ENCODE results near the gene ZBTB7C. TPM values are rescaled to one million over a fixed set of nuclear protein-coding genes. Genes with fewer than 3 reads are reported as not detected.

Gene ZBTB7C
- total RNA-seq, 1 donor from 2014 or later: 0.67 TPM

- Mint-ChIP-seq H3K4me3 (ENCODE audit: unreplicated experiment) (no peak overlapping the region), H3K9me3 (ENCODE audit: unreplicated experiment) (no peaks in the 10 kb centered on the region), H3K27ac (ENCODE audit: unreplicated experiment) (no peak overlapping the region), H3K27me3 (ENCODE audit: unreplicated experiment) (peaks cover 9% of the 10 kb centered on the region), H3K36me3 (ENCODE audit: low read depth, unreplicated experiment) (no peaks in the 10 kb centered on the region), H3K4me1 (ENCODE audit: unreplicated experiment) (no peaks in the 10 kb centered on the region)
- DNase-seq (ENCODE audit: low spot score): no peak
- no peak for TF ChIP-seq CTCF (IDR thresholded peaks at IDR 0.05; ENCODE audit: unreplicated experiment)
These were observed 190.0 kb downstream of the ZBTB7C start for GRCh38 chr18:48219037-48219809.

- TF ChIP-seq CTCF (IDR thresholded peaks at IDR 0.05; ENCODE audit: unreplicated experiment): no peak
- H3K27ac Mint-ChIP-seq (ENCODE audit: unreplicated experiment): no peak overlapping the region
- no peaks in the 10 kb centered on the region for H3K9me3 Mint-ChIP-seq (ENCODE audit: unreplicated experiment)
- no peak for DNase-seq (ENCODE audit: low spot score)
- H3K4me1 Mint-ChIP-seq (ENCODE audit: unreplicated experiment): no peaks in the 10 kb centered on the region
- H3K27me3 Mint-ChIP-seq (ENCODE audit: unreplicated experiment): peaks cover 9% of the 10 kb centered on the region
- H3K36me3 Mint-ChIP-seq (ENCODE audit: low read depth, unreplicated experiment): no peaks in the 10 kb centered on the region
- no peak overlapping the region for H3K4me3 Mint-ChIP-seq (ENCODE audit: unreplicated experiment)
These were observed 190.7 kb downstream of the ZBTB7C start for GRCh38 chr18:48218285-48219022.

GRCh38 chr18:48217258-48218250, 191.6 kb downstream of the ZBTB7C start:
- peaks cover 9% of the 10 kb centered on the region for H3K27me3 Mint-ChIP-seq (ENCODE audit: unreplicated experiment)
- no peaks in the 10 kb centered on the region for H3K4me1 Mint-ChIP-seq (ENCODE audit: unreplicated experiment)
- no peak for TF ChIP-seq CTCF (IDR thresholded peaks at IDR 0.05; ENCODE audit: unreplicated experiment)
- H3K4me3 Mint-ChIP-seq (ENCODE audit: unreplicated experiment): no peak overlapping the region
- no peaks in the 10 kb centered on the region for H3K9me3 Mint-ChIP-seq (ENCODE audit: unreplicated experiment)
- H3K27ac Mint-ChIP-seq (ENCODE audit: unreplicated experiment): no peak overlapping the region
- no peaks in the 10 kb centered on the region for H3K36me3 Mint-ChIP-seq (ENCODE audit: low read depth, unreplicated experiment)
- no peak for DNase-seq (ENCODE audit: low spot score)

- Mint-ChIP-seq H3K36me3 (ENCODE audit: low read depth, unreplicated experiment) (no peaks in the 10 kb centered on the region), H3K4me1 (ENCODE audit: unreplicated experiment) (no peaks in the 10 kb centered on the region), H3K9me3 (ENCODE audit: unreplicated experiment) (no peaks in the 10 kb centered on the region), H3K27me3 (ENCODE audit: unreplicated experiment) (peaks cover 9% of the 10 kb centered on the region), H3K4me3 (ENCODE audit: unreplicated experiment) (no peak overlapping the region), H3K27ac (ENCODE audit: unreplicated experiment) (no peak overlapping the region)
- no peak for DNase-seq (ENCODE audit: low spot score)
- no peak for TF ChIP-seq CTCF (IDR thresholded peaks at IDR 0.05; ENCODE audit: unreplicated experiment)
These were observed 192.4 kb downstream of the ZBTB7C start for GRCh38 chr18:48216639-48217257.

Data from endothelial cell (in vitro differentiated cells).